Endometrial microvascular endothelial cells (primary cell): ENCODE data around the gene TNNT1. TPM values are rescaled to one million over a fixed set of nuclear protein-coding genes. Genes with fewer than 3 reads are reported as not detected.

Experiments used
- in situ Hi-C: cut with HindIII; loops from 2 replicates; pipeline ENCODE4 v1.10.0; 2017; ENCODE audit warnings: low sequenced_read_pairs, low pct_unique_long_range_greater_than_20kb; ENCODE audit errors: inconsistent ontology term
- total RNA-seq: library from RNA; depleted of rRNA; stranded (reverse); fragments of >200 nt; gene quantifications from one replicate; pipeline ENCODE4 v1.2.3, GENCODE V29; 2015; ENCODE audit errors: inconsistent ontology term

TNNT1 gene, protein sequence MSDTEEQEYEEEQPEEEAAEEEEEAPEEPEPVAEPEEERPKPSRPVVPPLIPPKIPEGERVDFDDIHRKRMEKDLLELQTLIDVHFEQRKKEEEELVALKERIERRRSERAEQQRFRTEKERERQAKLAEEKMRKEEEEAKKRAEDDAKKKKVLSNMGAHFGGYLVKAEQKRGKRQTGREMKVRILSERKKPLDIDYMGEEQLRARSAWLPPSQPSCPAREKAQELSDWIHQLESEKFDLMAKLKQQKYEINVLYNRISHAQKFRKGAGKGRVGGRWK
- total RNA-seq, result not detected

DNA sequence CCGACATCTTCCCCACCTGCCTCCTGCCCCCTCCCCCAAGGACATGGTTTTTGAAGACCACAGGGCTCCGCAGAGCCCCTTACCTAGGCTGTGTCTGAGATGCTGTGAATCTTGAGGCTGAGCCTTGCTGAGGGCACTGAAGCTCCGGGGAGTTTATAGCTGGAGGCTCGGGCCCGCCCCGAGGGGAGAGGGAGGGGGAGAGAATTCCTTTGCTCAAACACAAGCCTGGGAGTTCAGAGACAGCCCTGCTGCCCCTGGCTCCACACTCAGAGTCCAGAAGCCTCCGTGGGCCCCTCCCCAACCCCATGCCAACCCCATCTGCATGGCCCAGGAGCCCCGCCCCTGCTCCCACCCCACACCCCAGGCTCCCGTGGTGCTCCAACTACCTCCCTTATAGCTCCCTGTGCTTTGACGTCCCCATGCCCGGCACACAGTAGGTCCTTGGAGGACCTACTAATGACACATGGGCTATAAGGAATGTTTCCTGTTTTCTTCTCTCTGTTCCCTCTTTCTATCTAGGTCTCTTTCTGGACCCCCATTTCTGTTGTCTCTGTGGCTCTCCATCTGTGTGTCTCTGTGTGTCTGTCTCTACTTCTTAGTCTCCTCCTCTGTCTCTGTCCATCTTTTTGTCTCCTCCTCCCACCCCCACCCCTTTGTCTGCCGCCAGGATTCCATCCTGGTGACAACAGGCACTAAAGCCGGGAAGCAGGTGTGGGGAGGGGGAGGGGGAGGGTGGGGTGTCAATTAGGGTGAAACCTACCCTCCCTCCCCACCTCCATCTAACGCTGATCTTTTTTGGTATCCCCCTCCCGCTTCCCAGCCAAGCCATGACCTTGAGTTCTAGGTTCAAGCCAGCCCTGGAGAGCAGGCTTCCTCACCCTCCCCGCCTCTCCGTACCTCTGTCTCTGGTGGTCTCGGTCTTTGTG is at the start of gene TNNT1:
TSS of gene TNNT1 (minus strand) at position 129 of the 926 bp plus-strand sequence. CDS start 2,049 bp downstream, outside the sequence.
- in situ Hi-C loops, result no loop called here

DNA sequence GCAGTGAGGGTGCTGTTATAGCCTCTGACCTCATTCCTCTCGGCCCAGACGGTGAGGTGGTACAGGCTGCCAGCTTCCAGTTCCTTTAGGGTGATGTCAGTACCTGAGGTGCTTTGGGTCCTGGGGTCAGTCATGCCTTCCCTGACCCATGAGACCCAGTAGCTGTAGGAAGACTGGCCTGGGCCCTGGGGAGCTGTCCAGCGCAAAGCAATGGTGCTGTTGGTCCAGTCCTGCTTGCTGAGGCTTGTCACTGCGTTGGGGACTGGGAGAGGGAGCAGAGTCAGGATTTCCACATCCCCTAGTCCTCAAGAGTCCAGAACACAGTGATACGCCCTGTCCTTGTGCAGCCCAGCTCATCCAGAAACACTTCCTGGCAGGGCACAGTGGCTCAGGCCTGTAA is 49.6 kb upstream of the TNNT1 start:
- in situ Hi-C loops, result no loop called here

DNA sequence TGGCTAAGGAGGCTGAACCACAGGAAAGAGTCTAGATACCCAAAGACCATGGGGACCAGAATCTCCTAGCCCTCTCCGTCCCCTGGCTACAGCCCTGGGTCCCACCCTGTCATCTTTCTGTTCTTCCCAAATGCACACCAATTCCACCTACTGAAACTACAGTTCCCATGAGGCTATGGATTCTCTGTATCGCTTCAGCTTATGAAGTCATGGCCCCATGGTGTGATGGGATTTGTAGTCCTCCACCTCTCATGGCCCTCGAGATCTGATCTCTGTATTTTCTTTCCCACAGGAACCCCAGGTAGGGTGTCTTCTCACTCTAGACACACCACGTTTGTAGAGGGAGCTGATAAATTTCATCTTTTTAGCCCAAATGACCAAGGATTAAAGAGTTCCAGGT is 48.5 kb upstream of the TNNT1 start:
- in situ Hi-C loops, result no loop called here

DNA sequence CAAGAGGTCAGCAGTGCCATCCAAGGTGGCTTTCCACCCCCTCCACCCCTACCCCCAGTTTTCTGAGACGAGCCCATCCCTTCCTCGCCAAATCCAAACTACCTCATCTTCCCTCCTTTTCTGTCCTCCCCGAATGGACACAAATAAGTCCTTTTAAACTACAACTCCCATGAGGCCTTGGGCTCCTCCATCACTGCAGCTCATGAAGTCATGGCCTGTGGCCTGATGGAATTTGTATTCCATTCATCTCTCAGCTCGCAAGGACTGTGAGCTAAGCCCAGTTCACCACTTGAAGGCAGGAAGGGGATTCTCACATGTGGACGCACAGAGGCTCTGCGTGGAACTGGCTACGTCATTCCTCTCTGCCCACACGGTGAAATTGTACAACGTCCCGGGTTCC is 47.8 kb upstream of the TNNT1 start:
- in situ Hi-C loops, result no loop called here

DNA sequence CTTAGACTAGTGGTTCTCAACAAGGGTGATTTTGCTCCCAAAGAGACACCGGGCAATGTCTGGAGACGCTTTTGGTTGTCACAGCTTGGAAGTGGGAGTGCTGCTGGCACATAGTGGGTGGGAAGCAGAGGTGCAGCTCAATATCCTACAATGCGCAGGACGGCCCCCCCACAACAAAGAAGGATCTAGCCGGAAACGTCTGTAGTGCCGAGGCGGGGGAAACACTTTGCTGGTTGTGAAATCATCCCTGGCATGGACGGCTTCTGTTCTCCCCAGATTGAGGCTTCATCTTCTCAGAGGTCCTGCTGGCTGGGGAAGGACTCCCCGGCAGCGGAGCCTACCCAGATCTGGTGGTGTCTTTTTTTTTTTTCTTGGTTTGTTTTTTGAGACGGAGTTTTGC is 44.5 kb upstream of the TNNT1 start:
- in situ Hi-C loops, result no loop called here

DNA sequence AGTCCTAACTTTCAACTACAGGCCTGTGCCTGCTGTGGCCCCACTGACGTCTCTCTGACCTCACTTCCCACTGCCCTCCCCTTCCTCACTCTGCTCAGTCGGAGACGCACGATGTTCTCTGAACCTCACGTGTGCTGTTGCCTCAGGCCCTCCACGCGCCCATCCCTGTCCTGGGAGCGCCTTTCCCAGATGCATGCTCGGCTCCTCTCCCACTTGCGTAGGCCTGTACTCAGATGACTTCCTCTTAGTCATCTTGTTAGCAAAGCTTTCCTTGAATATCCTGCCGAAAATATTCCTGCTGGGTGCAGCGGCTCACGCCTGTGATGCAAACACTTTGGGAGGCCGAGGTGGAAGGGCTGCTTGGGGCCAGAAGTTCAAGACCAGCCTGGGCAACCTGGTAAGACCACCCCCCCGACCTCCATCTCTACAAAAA is 40.4 kb upstream of the TNNT1 start:
- in situ Hi-C loops, result no loop called here

DNA sequence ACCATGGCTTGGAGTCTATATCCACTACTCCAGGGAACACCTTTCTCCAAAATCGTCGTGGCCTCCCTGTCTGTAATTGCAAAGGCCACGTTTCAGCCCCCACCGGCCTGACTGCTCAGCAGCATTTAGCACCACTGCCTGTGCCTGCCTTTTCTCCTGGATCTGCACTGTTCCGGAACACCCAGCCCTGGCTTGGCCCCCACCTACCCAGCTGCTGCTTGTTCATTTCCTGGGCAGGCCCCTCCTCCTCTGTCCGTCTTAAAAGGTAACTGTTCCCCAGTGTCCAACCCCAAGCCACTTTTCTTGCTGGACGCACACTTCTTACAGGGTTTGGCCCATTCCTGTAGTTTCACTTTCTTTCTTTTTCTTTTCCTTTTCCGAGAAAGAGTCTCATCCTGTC is 39.6 kb upstream of the TNNT1 start:
- in situ Hi-C loops, result no loop called here

DNA sequence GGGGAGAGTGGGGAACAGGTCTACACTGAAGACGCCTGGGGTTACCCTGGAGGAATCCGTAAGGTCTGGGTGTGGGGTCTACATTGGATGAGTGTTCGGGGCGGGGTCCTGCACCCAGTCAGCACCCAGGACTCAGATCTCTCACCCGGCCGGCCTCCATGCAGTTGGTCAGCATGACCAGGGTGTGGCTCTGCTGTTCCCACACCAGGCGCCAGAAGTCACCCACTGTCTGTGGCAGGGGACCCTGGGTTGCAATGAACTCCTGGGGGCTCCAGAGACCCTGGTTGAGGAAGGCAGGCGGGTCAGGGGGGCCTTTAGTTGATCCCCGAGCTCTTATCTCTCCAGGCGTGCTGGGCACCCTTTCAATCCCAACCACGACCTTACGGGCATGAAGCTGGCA is 37.1 kb upstream of the TNNT1 start:
- in situ Hi-C loops, result no loop called here

DNA sequence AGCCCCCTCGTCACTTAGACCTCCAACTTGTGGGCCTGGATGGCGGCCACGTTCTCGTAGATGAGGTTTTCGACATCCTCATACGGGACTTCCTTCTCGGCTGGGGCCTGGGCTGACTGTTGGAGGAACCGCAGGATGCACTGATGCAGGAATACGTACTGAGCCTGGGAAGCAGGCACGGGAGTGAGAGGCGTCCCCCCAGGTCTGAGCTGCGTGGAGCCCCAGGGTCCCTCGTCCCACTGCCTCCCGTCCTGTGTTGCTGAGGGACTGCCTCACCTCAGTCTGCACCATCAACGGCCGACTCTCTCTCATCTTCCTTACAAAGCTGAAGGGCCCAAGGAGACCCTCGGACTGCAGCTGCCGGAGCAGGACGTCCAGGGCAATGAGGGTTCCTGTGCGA is 32.7 kb upstream of the TNNT1 start:
- in situ Hi-C loops, result no loop called here

DNA sequence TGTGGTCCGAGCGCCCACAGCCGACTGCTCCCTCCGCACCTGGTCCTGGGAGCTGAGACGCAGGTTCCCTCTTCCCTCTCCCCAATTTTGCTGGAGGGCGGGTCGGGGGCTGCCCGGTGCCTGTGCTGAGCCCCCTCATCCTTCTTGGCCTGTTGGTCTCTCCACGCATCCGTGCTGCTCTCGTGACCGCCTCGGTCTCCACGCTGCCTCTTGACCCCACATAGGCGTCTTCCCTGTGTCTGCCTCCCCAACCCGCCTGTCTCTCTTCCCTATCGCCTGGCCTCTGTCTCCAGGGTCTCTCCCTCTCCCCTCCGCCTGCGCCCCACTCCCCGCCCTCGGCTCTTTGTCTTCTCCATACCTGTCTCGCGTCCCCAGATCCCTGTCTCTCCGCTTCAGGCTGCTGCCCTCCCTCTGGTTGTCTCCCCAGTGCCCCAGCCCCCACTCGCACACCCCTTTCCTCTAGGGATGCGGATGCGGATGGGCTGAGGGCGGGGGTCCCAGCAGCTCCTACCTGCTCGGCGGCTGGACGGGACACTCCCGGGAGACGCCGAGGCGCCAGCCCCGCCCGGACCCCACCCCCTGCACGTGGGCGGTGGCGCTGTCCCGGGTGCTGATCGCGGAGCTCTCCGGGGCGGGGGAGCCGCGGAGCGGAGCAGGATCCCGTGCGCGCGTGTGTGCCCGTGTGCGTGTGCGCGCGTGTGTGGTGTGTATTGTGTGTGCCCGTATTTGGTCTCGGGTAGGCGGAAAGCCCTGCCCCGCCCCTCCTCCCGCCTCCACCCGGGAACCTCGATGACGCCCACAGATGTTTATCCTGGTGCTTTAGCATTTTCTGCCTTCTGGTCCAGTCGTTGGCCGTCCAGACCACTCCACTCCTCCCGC is 30.8 kb upstream of the TNNT1 start, which contains the start of gene SYT5:
TSS of gene SYT5 (minus strand) at position 684 of the 879 bp plus-strand sequence. CDS start 1,248 bp downstream, outside the sequence.
- in situ Hi-C loops, result loop anchor here (10.0 kb wide), 1 partner anchor 115 kb away; no protein-coding TSS in a partner anchor

DNA sequence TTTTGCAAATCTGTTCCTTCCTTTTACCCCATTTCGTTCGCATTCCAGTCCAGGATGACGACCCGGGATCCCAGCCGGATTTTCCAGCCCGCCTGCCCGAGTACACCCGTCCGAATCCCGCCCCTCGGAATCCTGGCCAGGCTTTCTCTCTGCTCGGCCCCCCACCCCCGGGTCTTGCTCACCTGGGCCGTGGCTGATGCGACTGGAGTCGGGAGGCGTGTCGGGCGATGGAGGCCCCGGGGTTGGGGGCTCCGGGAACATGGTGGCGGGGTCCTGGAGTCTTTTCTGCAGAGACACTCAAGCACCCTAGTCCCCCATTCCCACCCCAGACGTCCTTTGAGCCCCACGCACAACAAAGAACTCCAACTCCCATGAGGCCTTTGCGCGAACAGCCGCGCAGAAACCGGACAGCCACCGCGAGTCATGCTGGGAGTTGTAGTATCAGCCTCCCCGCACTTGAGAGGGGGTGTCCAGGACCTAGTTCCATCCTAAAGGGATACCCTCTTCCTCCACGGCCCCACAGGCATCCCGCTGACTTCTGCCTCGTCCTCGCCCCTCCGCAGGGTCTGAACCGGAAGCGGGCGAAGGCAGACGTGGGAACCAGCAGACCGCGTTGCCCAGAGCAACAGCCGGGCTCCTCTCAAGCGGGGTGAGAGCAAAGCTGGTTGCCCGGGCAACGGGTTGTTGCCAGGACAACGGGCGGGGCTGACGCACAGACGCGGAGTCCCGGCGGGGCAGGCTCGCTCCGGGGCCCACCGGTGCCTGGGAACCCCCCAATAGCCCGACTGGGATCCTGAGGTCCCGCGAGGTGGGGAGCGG is 30.0 kb upstream of the TNNT1 start:
- in situ Hi-C loops, result loop anchor here (10.0 kb wide), 1 partner anchor 116 kb away; no protein-coding TSS in a partner anchor

DNA sequence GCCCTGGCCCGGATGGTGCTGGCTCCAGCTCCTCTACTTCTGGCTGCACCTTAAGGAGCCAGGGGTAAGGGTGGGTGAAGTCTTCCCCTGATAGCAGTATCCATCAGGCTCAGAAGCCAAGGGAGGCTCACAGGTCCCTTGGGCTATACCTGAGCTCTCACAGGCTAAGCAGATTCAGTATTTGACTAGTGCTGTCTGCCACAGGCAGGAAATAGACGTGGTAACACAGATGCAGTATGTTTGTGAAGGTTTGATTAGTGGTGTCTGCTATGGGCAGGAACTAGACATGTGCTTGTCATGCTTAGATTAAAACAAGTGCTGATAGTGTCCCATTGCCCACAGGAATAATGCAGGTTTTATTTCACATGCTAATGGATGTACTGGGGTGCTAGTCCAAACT is 27.1 kb upstream of the TNNT1 start:
- in situ Hi-C loops, result loop anchor here (10.0 kb wide), 1 partner anchor 119 kb away; no protein-coding TSS in a partner anchor

DNA sequence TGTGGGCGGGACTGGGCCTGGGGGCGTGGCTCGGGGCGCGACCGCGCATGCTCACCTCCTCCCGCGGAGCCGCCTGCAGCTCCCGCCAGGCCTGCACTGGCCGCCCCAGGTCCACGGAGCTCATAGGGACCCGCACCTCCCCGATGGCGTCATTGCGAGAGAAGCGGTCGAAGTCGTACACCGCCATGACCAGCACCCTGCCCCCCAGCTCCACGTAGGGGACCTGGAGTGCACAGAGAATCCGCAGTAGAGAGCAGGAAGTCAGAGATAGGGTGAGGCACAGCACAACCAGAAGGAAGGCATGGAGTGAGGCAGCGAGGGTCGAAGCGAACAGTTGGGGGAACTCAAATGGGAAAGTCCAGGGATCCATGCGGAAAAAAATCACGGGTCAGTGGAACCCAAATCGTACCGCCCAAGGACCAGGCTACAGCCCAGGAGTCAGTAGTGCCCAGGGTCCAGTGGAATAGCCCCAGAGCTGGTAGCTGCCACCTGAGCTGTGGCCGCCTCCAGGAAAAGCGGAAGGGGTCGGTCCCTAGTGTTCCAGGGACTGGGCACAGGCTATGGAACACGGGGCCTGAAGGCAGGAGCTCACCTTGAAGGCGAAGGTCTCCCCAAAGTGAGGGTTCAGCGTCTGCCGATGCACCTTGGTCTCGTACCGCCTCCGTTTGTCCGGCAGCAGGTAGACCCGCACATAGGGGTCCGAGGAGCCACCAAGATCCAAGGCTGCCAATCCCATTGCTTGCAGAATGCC is 26.3 kb upstream of the TNNT1 start:
- in situ Hi-C loops, result loop anchor here (10.0 kb wide), 1 partner anchor 120 kb away; no protein-coding TSS in a partner anchor

DNA sequence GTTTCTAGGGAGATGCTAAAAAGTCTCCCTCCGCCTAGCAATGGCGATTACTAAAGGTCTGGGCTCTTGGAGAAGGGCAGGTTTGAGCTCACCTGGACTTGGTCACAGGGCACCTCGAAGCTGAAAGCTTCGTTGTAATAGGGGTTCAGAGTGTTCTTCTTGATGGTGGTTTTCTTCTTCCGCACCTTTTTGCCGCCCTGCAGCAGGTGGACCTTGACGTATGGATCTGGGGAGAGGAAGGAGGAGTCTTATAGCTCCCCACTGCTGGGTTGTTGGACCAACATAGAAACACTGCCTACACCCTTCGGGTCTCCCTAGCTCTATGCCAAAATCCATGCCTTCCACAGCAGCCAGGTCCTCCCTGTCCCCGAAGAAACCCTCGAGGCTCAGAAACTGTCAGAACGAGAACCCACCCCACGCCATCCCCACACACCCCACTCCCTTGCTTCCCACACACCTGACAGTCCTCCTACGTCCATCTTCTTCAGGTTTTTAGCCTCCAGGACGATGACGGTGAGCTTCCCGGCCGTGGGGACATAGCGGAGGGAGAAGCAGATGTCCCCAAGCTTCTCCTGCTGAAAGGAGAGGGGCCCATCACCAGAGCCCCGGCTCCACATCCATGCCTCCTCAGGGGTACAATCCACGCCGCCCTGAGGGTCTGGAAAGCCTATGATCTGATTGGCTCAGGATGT is 25.6 kb upstream of the TNNT1 start:
- in situ Hi-C loops, result loop anchor here (10.0 kb wide), 1 partner anchor 120 kb away; no protein-coding TSS in a partner anchor

DNA sequence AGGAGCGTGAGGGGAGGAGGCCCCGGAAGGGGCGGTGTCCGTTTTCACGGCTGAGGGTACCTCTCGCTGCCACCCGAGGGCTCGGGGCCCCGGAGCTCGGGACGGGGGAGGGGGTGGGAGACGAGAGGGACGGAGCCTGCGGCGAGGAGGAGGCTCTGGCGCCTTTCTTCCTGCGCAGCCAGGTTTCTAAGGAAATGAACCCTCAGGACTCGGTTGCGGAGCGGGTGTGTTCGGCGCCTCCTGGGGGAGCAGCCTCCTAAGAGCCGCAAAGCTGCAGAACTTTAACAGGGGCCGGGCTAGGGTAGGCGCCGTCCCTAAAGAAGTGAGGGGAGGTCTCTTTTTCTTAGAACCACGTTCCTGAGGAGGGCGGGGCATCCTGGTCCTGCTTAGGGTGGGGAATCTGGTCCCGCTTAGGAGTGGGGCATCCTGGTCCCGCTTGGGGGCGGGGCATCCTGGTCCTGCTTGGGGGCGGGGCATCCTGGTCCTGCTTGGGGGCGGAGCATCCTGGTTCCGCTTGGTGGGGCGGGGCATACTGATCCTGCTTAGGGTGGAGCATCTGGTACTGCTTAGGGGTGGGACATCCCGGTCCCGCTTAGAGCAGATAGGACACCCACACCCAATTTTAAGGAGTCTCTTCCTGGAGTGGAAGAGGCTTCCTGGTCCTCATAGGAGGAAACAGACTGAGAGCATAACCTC is 24.9 kb upstream of the TNNT1 start:
- in situ Hi-C loops, result loop anchor here (10.0 kb wide), 1 partner anchor 121 kb away; no protein-coding TSS in a partner anchor

DNA sequence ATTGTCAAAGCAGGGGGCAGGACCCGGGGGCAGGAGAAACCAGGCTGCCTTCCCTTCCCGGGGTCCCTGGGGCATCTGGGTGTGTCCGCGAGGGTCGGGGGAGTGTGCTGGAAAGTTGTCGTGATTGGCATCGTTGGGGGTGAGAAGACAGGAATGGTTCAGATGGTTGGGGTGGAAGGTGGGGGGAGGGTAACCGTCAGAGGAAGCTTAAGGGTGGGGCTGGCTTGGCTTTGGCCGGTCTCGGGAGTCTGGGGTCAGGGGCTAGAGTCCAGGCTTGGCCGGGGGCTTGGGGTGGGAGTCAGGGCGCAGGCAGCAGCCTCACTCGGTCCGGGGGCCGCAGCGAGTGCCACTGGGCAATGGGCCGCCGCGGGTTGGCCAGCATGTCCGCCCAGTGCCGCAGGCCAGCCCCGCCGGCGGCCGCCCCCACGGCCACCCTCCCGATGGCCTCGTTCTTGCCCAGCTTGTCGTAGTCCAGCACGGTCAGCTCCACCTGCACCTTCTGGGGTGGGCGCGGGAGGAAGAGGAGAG is 24.2 kb upstream of the TNNT1 start:
- in situ Hi-C loops, result loop anchor here (10.0 kb wide), 1 partner anchor 122 kb away; no protein-coding TSS in a partner anchor
